22Rv1 (cell line): ENCODE data around the gene AQP1.

Source experiments
- CTCF ChIP-seq: fragments of 450-650 bp; IDR thresholded peaks from 2 replicates; pipeline ENCODE4 v1.5.1; 2017; ENCODE audit warnings: mild to moderate bottlenecking
- ZFX ChIP-seq: fragments of 450-650 bp; IDR thresholded peaks from 2 replicates; pipeline ENCODE4 v1.6.1; 2017; ENCODE audit warnings: antibody characterized with exemption, borderline replicate concordance

GRCh38 chr7:30896036-30896435 is 15.6 kb upstream of the AQP1 start:
- TF ChIP-seq CTCF (no peak), ZFX (no peak)
